Endothelial cell of coronary artery (primary cell): Measurements from ENCODE around the gene ZBTB39. TPM values are rescaled to one million over a fixed set of nuclear protein-coding genes. Genes with fewer than 3 reads are reported as not detected.

Source experiments
- total RNA-seq: library from RNA; depleted of rRNA; stranded (reverse); fragments of >200 nt; gene quantifications from 2 replicates; pipeline ENCODE4 v1.2.3, GENCODE V29; 2014

ZBTB39 gene, protein sequence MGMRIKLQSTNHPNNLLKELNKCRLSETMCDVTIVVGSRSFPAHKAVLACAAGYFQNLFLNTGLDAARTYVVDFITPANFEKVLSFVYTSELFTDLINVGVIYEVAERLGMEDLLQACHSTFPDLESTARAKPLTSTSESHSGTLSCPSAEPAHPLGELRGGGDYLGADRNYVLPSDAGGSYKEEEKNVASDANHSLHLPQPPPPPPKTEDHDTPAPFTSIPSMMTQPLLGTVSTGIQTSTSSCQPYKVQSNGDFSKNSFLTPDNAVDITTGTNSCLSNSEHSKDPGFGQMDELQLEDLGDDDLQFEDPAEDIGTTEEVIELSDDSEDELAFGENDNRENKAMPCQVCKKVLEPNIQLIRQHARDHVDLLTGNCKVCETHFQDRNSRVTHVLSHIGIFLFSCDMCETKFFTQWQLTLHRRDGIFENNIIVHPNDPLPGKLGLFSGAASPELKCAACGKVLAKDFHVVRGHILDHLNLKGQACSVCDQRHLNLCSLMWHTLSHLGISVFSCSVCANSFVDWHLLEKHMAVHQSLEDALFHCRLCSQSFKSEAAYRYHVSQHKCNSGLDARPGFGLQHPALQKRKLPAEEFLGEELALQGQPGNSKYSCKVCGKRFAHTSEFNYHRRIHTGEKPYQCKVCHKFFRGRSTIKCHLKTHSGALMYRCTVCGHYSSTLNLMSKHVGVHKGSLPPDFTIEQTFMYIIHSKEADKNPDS
- total RNA-seq: 5.7 and 6.3 TPM in 2 replicates

DNA sequence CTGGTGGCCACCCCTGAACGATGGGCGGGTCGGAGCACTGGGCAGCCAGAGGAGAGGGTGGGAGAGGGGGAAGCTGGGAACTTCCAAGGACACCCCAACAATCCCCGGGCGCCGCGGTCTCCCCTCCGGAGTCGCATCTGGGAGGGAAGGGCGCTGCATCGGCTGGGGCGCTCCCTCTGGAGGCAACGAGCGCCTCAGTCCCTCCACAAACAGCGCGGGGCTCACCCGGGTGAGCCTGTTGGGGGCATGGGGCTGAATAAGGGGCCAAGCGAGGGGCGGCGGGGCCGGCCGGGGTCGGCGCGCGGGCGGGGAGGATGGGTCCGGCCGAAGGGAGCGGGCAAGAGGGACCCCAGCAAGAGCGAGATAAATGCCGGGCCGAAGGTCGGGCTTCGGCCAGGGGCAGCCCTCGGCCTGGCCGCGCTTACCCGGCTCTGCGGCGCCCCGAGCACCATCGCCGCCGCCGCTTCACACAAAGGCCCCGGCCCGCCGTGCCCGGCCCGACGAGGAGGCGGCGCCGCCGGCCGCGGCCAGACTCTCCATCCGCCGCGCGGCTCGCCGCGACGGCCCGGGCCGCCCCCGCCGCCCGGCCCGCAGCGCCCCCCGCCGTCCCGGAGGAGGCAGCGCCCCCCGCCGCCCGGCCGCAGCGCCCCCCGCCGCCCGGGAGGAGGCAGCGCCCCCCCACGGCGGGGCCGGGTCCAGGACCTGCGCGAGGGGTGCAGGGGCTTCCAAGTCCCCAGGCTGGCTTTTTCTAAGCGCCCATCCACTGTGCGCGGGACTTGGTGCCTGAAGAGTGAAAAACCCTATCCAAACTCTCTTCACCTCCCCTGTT is at the start of gene ZBTB39:
TSS of gene ZBTB39 (minus strand) at position 567 of the 829 bp plus-strand sequence. CDS start 1,629 bp downstream, outside the sequence.

DNA sequence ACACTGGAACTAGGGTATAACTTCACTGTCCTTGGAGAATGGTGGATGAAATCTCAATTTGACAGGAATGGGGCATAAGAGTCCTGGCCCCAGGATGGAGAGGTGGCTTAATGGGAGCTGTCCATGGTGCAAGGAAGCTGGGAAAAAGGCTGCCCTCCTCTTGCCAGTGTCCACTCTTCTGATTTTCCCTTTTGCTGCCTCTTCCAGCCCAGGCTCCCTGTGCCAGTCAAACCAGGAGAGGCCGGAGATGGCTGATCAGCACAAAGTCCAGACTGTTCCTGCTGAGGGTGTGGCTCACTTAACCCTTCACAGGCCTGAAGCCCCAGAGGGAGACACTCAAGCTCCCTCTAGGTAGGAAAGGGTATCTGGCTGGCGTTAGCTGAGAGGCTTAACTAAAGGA is 43.5 kb upstream of the ZBTB39 start, which contains the start of gene MYO1A:
TSS of gene MYO1A (minus strand) at position 240 of the 400 bp plus-strand sequence. CDS start 1,806 bp downstream, outside the sequence.

DNA sequence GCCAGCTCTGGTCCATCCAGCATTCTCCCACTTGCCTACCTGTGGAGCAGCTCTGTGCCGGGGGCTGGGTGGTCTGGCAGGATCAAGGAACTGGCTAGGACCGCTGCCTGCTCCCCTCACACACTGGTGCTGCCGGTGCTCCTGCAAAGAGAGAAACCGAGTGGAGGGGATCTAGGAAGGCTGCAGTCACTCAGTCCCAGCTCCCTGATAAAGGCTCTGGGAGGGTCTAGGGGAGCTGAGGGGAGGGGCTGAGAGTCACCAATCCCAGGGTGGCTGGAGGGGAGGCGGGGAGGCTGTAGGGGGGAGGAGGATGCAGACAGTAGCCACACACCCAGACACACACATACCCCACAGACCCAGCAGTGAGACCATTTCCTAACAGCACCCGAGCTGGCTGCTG is 10.0 kb upstream of the ZBTB39 start, which contains the start of gene TAC3:
TSS of gene TAC3 (minus strand) at position 182 of the 400 bp plus-strand sequence. CDS start 732 bp downstream, outside the sequence.

DNA sequence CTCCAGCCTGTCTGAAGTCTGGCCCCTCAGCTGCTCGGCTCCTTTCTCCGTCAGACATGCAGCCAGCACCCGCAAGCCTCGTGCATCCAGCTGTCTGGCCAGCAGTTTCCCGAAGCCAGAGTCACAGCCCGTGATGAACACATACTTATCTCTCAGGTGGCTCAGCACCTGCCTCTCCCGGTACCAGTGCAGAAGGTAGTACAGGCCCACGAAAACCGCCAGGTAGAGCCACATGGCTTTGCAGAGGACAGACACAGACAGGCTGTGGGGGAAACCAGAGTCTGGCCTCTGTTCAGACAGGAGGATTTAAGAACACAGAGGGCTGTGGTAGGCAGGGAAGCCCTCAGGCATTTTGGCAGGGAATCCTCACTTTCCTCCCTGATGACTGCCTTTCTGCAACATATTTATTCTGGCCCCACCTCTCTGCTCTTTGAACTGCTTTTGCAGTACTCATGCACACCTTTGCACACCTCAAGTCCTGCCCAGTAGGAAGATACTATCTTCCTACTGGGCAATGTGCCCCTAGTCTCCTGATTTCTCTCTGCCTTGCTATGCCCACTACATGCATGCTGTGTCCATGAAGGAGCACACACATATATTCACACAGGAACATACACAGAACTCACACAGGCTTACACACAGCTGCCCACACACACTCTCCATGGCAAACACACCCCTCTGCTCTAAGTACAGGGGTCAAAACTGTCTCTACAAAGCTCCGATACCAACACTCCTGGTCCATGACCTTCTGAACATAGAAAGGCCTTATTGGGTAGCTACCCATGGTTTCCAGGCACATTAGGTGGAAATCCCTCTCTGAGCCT is 48.9 kb downstream of the ZBTB39 start, which contains the start of gene RDH16:
TSS of gene RDH16 (minus strand) at position 380 of the 824 bp plus-strand sequence. CDS start at position 234, 146 bp downstream.

Other genes with a start within 250 kb of the ZBTB39 start
- 0.18 and 0.47 TPM in 2 replicates for gene HSD17B6, start 243.2 kb downstream of the ZBTB39 start, total RNA-seq
- not detected in 2 replicates for gene SDR9C7, start 72.1 kb downstream of the ZBTB39 start, total RNA-seq
- gene RDH16, start 48.9 kb downstream of the ZBTB39 start, total RNA-seq: under 0.01 and 0.28 TPM in 2 replicates
- not detected in 2 replicates for gene TAC3, start 10.0 kb upstream of the ZBTB39 start, total RNA-seq
- under 0.01 TPM in 1 of 2 replicates, not detected in the other for gene MYO1A, start 43.6 kb upstream of the ZBTB39 start, total RNA-seq
- gene NEMP1, start 72.2 kb upstream of the ZBTB39 start, total RNA-seq: 6.3 TPM in 2 replicates
- 10.9 and 16.8 TPM in 2 replicates for gene NAB2, start 82.6 kb upstream of the ZBTB39 start, total RNA-seq
- 54.3 and 68.1 TPM in 2 replicates for gene STAT6, start 104.8 kb upstream of the ZBTB39 start, total RNA-seq
- 4.1 and 46.5 TPM in 2 replicates for gene LRP1, start 121.9 kb upstream of the ZBTB39 start, total RNA-seq
- not detected in 2 replicates for gene LRP1-AS, start 141.1 kb upstream of the ZBTB39 start, total RNA-seq
- gene NXPH4, start 210.2 kb upstream of the ZBTB39 start, total RNA-seq: 2.5 TPM in 1 of 2 replicates, not detected in the other
- 132 and 202 TPM in 2 replicates for gene SHMT2, start 223.2 kb upstream of the ZBTB39 start, total RNA-seq
- gene STAC3, start 244.6 kb upstream of the ZBTB39 start, total RNA-seq: 0.18 and 0.19 TPM in 2 replicates